Natural killer cell (primary cell): ENCODE results near the gene NCOA1. TPM values are rescaled to one million over a fixed set of nuclear protein-coding genes. Genes with fewer than 3 reads are reported as not detected.

ENCODE experiments used
- ATAC-seq, 3 donors: fragments of 150-1000 bp in 2 of 3; fragments of 200-7000 bp in 1 of 3; cut with Tn5 transposase; 1 replicate in 1 of 3; 2 replicates in 2 of 3; pipeline ENCODE4 v1.10.0; 2021; ENCODE audit warnings: mild to moderate bottlenecking in 2 of 3, moderate library complexity in 2 of 3
- DNase-seq, 2 donors: peaks; one replicate each; pipeline versions ENCODE4 v3.0.0 to v3.0.0-alpha.2; 2013 to 2021; ENCODE audit warnings: mixed read lengths in 1 of 2
- H3K27ac ChIP-seq: one replicate; pipeline ENCODE4 v1.5.1; 2013; ENCODE audit warnings: mild to moderate bottlenecking, low read length
- H3K27me3 ChIP-seq: one replicate; pipeline ENCODE4 v1.6.1; 2013; ENCODE audit warnings: low read length; ENCODE audit not compliant: control insufficient read depth, insufficient read depth
- H3K36me3 ChIP-seq: one replicate; pipeline ENCODE4 v1.6.1; 2013; ENCODE audit warnings: low read length; ENCODE audit not compliant: control insufficient read depth, insufficient read depth
- H3K4me1 ChIP-seq: one replicate; pipeline ENCODE4 v1.6.1; 2013; ENCODE audit warnings: low read length; ENCODE audit not compliant: control insufficient read depth, insufficient read depth
- H3K4me3 ChIP-seq: one replicate; pipeline ENCODE4 v1.5.1; 2013; ENCODE audit warnings: low read length
- H3K9me3 ChIP-seq: one replicate; pipeline ENCODE4 v1.6.1; 2013; ENCODE audit warnings: low read length; ENCODE audit not compliant: control insufficient read depth, insufficient read depth
- H3K27ac Mint-ChIP-seq, 2 donors: one replicate each; pipeline ENCODE4 v1.8.0; 2022; ENCODE audit warnings: mild to moderate bottlenecking in 2 of 2, mixed read lengths in 2 of 2, moderate library complexity in 1 of 2
- H3K27me3 Mint-ChIP-seq, 2 donors: one replicate each; pipeline ENCODE4 v1.8.0; 2022; ENCODE audit warnings: low read depth in 2 of 2, mixed read lengths in 2 of 2
- H3K36me3 Mint-ChIP-seq: one replicate; pipeline ENCODE4 v1.8.0; 2022; ENCODE audit warnings: mixed read lengths
- H3K4me1 Mint-ChIP-seq, 2 donors: one replicate each; pipeline ENCODE4 v1.8.0; 2022; ENCODE audit warnings: mixed read lengths in 2 of 2
- H3K4me3 Mint-ChIP-seq: one replicate; pipeline ENCODE4 v1.8.0; 2022; ENCODE audit warnings: mild to moderate bottlenecking, moderate library complexity, mixed read lengths
- H3K9me3 Mint-ChIP-seq, 2 donors: one replicate each; pipeline ENCODE4 v1.8.0; 2022; ENCODE audit warnings: mixed read lengths in 2 of 2
- CTCF ChIP-seq: fragments of 200-600 bp; IDR thresholded peaks from one replicate; pipeline ENCODE4 v1.8.0; 2022; ENCODE audit warnings: antibody characterized with exemption
- WGBS: methylation state at CpG from one replicate; pipeline ENCODE4 v1.1.7; 2013; ENCODE audit warnings: missing lambda C conversion rate; ENCODE audit not compliant: insufficient coverage; 5-methylcytosine and 5-hydroxymethylcytosine counted together
- intact Hi-C: fragments of 100-400 bp; cut with micrococcal nuclease; formaldehyde crosslinking; loops from one replicate; pipeline ENCODE4 v1.14.2; 2022
- total RNA-seq, 4 donors: library from RNA; stranded (reverse); fragments of 120-200 nt in 1 of 4; gene quantifications; one replicate each; pipeline versions ENCODE4 v1.2.3 to v1.2.4, GENCODE V29; 2013 to 2022

Gene NCOA1
- 100 to 1,000 TPM; 122 to 149 (median 124) TPM for total RNA-seq
- total RNA-seq (2013), result 93.7 TPM

GRCh38 chr2:24490690-24491541 is at the start of gene NCOA1:
TSS of gene NCOA1 (plus strand) at chr2:24491254. CDS start at chr2:24658678, 167,424 bp downstream.
- no peak for TF ChIP-seq CTCF
- no peaks in the 10 kb centered on the region for H3K9me3 Mint-ChIP-seq
- DNase-seq (peak; percentile 82 to 94), ATAC-seq (peak; percentile 71 to 87 (median 80))
- H3K9me3 ChIP-seq, result no peaks in the 10 kb centered on the region
- peak within 1 kb of the TSS; percentile 89 to 99 for H3K27ac Mint-ChIP-seq
- H3K4me3 ChIP-seq, result peak within 1 kb of the TSS; percentile 67
- H3K4me3 Mint-ChIP-seq, result peak within 1 kb of the TSS; percentile 97
- whole genome bisulfite sequencing, result under 1% methylated on average over 113 of the region's 113 CpGs
- H3K27ac ChIP-seq, result peak within 1 kb of the TSS; percentile 86
- peaks cover 20% of the 10 kb centered on the region for H3K4me1 ChIP-seq
- H3K27me3 ChIP-seq, result no peaks in the 10 kb centered on the region
- H3K4me1 Mint-ChIP-seq, result peaks cover 49 to 54% of the 10 kb centered on the region in 2 donors
- H3K36me3 Mint-ChIP-seq, result no peaks in the 10 kb centered on the region
- no peaks in the 10 kb centered on the region for H3K36me3 ChIP-seq
- no peaks in the 10 kb centered on the region for H3K27me3 Mint-ChIP-seq
- intact Hi-C loops, result loop anchor here (5.0 to 10.0 kb wide), 2 partner anchors 96 to 244 kb away; no protein-coding TSS in a partner anchor

- intact Hi-C loops, result no loop called here
- Mint-ChIP-seq H3K9me3 (no peaks in the 10 kb centered on the region), H3K27me3 (peaks cover 0 to 6% of the 10 kb centered on the region in 2 donors), H3K36me3 (no peaks in the 10 kb centered on the region), H3K27ac (no peak overlapping the region), H3K4me1 (peaks cover 22 to 24% of the 10 kb centered on the region in 2 donors), H3K4me3 (no peak overlapping the region)
- no peak for TF ChIP-seq CTCF
- DNase-seq (no peak), ATAC-seq (no peak)
- Histone ChIP-seq H3K27me3 (no peaks in the 10 kb centered on the region), H3K27ac (no peak overlapping the region), H3K9me3 (peaks cover 5% of the 10 kb centered on the region), H3K4me3 (no peak overlapping the region), H3K4me1 (peaks cover 2% of the 10 kb centered on the region), H3K36me3 (no peaks in the 10 kb centered on the region)
- WGBS, result no CpG with 5 or more reads among the region's 1 CpG
Observed at GRCh38 chr2:24448797-24449196, 42.3 kb upstream of the NCOA1 start.

GRCh38 chr2:24449344-24449743 is 41.7 kb upstream of the NCOA1 start:
- ATAC-seq (no peak), DNase-seq (no peak)
- Mint-ChIP-seq H3K27ac (no peak overlapping the region), H3K27me3 (peaks cover 0 to 6% of the 10 kb centered on the region in 2 donors), H3K4me3 (no peak overlapping the region), H3K9me3 (no peaks in the 10 kb centered on the region), H3K36me3 (no peaks in the 10 kb centered on the region), H3K4me1 (peaks cover 27 to 29% of the 10 kb centered on the region in 2 donors)
- TF ChIP-seq CTCF, result no peak
- Histone ChIP-seq H3K27me3 (no peaks in the 10 kb centered on the region), H3K4me1 (peaks cover 5% of the 10 kb centered on the region), H3K4me3 (no peak overlapping the region), H3K9me3 (peaks cover 5% of the 10 kb centered on the region), H3K36me3 (no peaks in the 10 kb centered on the region), H3K27ac (no peak overlapping the region)
- WGBS, result no CpG with 5 or more reads among the region's 1 CpG
- intact Hi-C loops, result no loop called here
